Hematopoietic multipotent progenitor cell treated with erythropoietin and hydrocortisone succinate and interleukin-3 and kit ligand, for 17 days (in vitro differentiated cells): ENCODE measurements around the gene MAP3K3.
A peak's percentile ranks its signal among the peaks of the same experiment; 100 is the strongest.

Experiments
- DNase-seq: peaks from one replicate; pipeline ENCODE4 v3.0.0-alpha.2; 2015; ENCODE audit warnings: low spot score

The MAP3K3 gene

DNA sequence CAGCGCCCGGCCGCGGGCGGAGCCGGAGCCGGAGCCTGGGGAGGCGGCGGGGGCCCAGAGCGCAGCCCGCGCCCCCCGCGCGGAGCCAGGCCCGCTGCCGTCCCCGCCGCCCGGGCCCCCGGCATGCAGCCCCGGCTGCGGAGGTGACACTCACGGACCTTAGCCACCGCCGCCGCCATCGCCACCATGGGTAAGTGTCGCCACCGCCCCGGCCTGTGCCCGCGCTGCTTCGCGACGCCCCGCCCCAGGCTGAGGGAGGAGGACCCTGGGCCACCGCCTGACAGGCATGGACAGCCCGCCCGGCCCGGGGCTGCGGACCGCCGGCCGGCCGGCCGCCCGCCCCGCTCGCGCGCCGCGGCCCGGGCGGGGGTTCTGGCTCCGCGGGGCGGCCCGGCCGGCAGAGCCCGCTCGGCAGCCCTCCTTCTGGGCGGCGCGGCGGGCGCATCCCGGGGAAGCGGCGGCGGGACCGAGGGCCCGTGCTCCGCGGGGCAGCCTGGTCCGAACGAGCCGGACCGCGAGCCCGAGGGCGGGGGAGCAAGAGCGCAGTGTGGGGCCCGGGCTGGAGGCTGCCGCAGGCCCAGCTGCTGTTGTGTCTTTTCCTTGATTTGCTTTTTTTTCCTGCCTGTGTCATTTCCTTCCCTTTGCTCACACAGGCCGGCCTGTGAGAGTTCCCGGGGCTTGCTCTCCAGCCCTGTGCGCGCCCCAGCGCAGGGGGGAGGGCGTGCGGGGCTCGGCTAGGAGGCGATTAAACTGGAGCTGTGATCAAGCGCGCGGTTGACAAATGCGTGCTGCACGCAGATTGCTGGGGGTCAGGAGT lies 565 bp downstream of the MAP3K3 start:
- peak; percentile 54 for DNase-seq

DNA sequence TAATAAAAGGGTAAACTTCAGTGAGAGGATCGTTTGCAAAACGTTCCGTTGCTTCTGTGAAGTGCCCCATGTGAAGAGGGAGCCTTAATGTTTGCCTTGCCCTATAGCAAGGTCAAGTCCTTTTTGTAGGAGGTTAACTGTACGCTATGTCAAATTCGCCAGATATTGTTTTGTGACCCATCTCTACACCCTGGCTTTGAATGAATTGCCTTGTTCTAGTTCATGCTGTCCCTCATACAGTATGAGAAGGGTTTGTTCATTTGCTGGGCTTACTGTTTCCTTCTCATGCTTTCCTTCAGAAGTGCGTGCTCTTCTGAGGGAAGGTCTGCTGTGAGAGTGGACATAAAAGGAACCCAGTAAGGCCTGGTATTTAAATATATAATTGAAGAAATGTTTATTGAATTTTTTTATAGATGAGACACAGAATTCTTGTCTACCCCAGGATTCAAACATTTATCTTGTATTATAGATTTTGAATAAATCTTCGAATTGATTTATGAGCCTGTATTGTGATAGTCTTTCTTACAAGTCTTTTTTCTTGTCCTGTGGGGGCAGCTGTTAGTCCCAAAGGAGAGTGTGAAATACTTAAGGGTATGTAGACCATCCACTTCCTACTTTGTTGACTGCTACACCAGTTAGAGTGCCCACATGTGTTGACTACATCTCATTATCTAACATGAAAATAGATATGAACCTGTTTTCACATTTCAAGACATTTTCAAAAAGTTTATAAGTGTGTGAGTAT lies 1.7 kb downstream of the MAP3K3 start:
- no peak for DNase-seq

DNA sequence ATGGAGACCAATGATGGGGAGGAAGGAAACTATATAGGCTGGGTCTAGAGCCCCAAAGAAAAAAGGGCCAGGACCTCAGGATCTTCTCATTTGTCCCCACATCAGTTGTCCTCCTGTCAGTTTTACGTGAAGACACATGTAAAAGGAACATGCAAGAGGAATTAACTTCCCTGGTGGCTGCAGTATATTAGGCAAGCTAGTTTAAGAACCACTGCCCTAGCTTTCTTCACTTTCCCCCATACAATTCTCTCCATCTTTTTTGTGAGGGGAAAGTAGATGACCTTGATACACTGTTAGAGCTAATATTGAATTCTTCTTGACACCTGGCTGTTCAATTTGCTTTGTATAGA lies 2.3 kb downstream of the MAP3K3 start:
- no peak for DNase-seq

DNA sequence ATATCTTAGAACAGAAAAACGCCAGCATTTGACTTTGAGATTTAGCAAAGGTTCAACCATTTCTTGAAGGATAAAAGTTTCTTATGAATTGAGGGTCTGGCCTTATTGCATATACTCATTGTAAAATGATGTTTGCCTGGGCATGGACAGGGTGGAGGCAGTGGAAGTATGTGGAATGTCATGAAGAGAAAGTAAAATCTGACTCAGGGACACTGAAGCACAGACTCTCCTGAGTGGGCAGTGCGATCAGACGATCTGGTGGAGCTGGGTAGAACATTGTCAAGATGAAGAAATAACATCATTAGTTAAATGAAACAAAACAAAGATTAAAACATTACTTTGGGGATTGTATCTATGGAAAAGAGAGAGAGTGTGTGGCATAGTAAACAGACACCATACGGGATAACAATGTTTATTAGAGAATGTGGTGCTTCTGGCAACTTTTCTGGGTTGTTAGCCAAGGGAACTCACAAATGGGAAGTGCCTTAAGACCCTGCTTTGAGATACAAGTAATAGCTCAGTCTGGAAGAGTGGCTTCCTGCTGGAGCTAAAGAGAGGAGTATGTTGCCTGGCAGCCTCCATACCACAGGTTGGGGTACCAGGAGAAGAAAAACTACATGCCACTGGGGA lies 4.4 kb downstream of the MAP3K3 start:
- no peak for DNase-seq

DNA sequence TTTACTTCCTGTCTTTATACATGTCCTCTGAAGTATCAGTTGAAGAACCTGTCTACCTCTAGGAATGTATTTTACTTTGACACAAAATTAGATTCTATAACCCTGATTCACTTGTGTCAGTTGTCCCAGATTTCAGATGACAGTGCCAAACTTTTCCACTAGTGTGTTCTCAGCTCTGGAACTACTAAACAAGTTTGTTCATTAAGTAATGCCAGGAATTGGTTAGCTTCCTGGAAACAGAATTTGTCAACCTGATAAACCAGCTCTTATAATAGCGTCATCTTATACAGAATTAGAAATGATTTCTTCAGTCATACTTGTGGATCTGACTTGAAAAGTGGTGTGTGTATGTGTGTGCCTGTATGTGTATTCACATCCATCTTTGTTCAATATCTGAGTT lies 7.4 kb downstream of the MAP3K3 start:
- DNase-seq: no peak

DNA sequence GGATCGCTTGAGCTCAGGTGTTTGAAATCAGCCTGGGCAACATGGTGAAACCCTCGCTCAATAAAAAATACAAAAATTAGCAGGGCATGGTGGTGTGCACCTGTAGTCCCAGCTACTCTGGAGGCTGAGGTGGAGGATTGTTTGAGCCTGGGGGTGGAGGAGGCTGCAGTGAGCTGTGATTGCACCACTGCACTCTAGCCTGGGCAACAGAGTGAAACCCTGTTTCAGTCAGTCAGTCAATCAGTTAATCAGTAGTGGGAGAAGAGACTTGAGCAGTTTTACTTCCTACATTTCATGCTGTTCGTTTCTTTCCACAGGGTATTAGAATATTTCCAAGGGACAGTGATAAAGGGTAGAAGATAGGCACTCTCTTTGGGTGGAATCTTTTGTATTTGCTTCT lies 8.8 kb downstream of the MAP3K3 start:
- no peak for DNase-seq

DNA sequence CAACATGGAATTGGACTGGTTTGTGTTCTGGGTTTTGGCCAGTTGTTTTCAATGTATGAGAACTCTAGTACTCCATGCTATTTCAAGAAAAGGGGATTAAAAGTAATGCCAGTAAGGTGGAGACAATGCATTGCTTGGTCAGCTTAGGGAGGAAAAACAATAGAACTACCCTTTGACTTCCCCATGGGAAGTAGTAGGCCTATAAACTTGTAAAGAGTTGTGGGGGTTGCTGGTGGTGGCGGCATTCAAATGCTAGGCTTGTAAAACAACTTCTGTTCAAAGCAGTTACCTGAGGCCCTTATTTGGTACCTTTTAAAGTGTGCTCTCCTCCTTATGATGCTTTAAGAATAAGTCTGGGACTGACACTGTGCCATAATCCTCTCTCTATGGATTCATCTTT lies 9.4 kb downstream of the MAP3K3 start:
- DNase-seq: no peak

DNA sequence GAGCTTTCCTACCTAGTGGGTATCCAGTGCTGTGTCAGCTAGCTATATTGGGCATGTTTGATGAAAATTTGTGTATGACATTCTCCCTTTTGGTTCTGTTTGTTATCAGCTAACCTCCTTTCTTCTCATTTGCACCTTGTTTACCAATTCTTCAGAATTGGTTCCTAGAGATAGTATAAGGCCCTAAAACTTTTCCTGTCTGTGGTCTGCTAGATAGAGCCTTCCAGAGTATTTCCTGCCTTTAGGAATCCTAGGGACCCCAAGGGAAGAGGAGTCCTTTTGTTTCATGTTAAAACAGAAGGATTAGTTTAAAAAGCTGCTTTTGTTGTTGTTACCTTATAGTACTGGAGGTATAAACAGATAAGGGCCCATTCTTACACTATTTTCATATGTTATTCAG lies 11.5 kb downstream of the MAP3K3 start:
- DNase-seq: no peak

DNA sequence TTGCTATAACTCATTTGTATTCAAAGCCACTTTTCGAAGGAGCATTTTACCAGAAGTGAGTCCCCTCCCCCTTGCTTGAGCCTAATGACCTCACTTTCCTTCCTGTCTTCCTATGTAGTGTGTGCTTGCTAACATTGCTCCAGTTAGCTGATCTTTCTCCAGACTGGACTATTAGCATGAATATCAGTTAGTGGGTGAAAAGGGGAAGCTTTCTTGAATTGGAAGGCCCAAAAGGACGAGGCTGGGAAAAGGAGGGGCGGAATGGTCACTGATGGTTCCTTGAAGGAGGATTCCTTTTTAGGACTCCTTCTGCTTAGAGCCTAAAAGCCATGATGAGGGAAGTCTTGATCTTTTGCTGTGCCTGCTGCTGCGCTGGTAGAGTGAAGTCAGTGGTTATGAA lies 11.9 kb downstream of the MAP3K3 start:
- DNase-seq: no peak

DNA sequence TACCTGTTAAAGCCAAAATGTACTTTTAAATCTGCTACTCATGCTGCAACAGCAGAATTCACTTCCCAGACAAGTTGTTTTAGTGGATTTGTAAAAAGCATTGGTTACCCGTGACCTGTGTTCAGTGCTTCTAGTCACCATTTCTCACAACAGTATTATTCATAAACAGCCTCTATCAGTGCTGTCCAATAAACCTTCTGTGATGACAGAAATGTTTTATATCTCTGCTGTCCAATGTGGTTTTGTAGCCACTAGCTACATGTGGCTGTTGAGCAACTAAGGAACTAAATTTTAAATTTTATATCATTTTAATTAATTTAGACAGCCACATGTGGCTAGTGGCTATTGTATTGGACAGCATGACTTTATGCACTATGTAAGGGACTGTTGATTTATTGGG lies 12.6 kb downstream of the MAP3K3 start:
- DNase-seq: no peak

DNA sequence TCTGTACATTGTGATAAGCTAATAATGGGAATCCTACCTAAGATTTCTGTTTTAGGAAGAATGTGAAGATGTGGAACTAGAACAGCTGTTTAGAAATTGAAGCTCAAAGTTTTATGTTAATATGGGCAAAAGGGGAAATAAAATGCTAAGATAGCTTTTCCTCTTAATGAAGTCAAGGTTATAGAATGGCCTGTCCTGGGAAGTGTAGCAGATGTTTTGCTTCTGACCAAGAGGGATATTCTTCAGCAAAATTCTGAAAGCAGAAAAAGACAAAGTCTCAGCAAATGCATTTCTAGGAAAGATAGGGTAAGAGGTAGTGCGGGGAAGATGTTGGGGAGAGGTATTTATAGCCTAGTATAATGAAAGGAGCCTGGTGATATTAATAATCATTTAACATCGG lies 13.1 kb downstream of the MAP3K3 start:
- DNase-seq: no peak

DNA sequence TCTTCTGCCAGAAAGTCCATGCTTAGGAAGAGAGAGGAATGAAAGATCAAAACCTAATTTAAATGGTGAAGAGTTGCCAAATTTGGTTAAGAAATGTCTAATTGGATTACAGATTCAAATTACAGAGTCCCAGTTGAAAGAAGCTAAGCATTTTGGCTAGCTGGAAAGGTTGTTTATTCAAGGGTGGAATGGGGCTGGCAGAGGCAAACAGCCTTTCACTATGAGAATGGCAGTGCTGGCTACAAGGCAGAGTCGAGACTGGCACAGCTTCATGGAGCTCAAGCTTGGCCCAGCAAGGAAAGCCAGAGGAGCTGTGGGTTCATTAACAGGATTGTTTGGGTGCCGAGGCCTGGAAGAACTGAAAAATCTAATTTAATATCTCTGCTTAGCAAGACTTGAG lies 13.6 kb downstream of the MAP3K3 start:
- DNase-seq: no peak

DNA sequence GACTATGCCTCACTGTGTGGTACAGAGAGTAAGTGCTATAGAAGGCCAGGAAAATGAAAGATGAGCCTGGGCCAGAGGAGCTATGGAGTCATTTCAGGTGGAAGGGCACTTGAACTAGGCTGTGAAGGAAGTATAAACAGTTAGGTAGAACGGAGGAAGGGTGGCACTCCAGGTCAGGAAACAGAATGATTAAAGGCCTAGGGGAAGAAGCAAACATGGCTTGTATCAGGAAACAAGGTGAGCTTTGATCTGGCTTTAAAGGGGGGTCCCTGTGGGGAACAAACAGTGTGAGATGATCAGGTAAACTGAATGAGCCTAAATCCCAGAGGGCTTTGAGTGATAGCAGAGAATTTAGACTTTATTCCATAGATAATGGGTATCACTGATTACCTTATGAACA lies 16.9 kb downstream of the MAP3K3 start:
- DNase-seq: no peak

DNA sequence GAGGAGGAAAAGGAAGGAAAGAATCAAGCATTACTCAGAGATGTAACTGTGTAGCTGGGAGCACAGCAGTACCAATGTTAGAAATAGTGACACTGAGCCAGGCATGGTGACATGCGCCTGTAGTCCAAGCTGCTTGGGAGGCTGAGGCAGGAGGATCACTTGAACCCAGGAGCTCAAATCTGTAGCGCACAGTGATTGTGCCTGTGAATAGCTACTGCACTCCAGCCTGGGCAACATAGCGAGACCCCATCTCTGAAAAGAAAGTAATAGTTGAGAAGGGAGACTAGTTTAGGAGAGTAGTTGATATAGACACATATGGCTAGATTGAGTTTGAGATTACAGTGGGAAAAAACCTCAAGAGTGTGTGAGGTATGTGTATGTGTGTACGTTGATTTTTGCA lies 17.8 kb downstream of the MAP3K3 start:
- no peak for DNase-seq

DNA sequence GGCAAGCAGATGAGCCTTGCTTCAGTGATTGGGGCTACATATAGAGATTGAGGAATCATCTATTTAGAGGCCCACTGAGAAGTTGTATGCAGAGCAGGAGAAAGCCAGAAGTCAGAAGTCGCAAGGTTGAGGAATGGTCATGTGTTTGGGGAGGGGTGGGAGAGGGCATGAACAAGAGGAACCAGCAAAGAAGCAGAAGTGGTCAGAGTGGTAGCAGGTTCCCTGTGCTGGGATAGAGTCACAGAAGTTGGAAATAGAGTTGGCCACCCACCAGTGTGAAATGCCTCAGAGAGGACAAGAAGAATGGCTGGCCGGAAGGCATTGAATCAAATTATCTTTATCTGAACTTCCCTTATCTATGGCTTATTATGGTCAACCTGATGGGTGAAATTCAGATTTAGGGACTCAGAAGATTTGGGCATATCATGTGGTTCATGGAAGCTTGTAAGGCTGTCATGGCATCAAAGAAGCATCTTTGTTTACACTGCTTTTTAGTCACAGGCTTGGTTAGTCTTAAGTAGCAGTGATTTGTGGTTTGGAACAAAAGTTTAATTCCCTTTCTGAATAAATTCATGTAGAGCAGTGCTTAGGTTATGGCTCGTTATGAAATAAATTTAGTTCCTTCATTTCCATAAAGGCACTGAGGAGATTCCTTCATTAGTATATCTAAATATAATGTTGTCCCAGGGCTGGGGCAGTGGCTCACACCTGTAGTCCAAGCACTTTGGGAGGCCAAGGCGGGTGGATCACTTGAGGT lies 19.7 kb downstream of the MAP3K3 start:
- no peak for DNase-seq

DNA sequence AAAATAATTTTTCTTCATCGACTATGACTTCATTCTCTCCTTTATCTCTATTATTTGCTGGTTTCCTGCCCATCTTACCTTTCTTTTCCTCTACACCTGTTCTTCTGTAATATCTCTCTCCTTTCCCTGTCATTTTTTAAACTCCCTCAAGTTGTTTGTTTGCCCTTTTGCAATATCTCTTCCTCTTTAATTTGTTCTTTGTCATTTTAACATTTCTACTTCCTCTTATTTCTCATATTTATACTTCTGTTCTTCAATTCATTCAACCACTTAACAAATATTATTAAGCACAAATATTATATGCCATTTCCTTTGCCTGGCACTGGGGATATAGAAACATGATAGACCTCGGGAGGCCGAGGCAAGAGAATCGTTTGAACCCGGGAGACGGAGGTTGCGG lies 22.6 kb downstream of the MAP3K3 start:
- no peak for DNase-seq

DNA sequence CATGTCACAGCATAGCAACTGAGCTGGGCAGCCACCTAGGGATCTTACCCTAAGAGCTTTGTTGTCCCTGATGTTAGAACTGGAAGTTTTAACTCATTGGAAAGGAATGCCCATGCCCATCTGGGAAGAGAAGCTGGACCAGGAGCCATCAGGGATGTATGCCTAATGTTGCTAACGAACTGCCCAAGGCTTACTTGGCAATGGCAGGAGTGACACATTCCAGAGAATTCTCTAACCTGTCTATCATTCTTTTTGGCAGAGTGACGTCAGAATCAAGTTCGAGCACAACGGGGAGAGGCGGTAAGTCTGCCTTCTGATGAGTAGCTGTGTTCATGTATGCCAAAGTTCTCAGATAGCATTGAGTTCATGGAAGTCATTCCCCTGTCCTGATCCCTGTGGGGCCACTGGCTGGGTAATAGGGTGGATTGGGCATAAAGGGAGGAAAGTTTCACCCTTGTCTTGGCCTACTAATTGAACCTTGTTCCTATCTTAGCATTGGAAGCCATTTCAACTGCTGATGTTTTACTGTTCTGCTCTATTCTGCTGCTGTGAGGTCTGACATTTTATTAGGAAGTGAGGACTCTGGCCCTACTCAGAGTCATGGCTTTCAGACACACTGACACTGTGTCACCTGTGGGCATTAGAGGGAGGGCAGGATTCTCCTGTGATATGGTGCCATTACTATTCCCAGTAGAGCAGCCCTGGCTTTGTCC lies 23.7 kb downstream of the MAP3K3 start:
- DNase-seq: no peak

DNA sequence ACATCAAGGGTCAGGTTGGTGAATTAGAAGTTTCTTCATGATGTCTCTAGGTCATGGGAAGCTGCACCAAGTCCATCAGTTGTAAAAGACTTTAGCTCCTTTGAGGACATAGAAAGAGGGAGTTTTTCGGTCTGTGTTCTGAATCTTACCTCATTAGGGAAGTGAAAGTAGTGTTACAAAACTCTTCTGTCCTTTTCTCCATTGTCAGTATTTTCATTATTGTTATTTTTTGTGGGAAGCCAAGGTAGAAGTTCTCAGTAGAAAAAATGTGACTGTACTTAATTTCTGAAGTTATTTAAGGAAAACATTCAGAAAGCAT lies 24.2 kb downstream of the MAP3K3 start:
- no peak for DNase-seq

DNA sequence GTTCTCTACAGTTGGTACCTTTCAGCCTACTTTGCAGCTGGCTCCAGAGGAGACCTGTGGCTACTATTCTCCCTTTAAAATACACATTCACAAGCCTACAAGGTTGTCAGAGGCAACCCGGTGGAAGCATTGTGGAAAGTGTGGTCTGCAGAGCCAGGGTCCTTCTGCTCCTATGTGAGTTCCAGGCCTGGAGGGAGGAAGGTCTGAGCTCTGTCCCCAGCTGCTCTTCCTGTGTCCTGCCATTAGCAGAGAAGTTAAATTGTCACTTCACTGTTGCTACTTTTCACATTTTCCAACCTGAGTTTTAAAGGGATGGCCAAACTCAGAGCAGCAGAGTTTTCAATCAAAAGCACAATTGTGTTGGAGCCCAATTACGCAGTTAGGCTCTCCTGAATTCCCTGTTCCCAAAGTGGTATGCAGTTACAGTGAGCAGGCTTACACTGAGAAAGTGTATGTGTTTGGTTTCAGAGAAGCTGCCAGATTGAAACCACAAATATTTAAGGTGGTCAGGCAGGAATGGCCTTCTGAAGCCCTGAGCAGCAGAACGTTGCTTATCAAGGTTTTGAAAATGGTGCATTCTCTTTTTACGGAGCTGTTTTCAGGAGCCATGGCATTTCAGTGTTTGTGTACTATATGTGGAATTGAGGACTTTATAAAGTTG lies 25.0 kb downstream of the MAP3K3 start:
- DNase-seq: no peak

DNA sequence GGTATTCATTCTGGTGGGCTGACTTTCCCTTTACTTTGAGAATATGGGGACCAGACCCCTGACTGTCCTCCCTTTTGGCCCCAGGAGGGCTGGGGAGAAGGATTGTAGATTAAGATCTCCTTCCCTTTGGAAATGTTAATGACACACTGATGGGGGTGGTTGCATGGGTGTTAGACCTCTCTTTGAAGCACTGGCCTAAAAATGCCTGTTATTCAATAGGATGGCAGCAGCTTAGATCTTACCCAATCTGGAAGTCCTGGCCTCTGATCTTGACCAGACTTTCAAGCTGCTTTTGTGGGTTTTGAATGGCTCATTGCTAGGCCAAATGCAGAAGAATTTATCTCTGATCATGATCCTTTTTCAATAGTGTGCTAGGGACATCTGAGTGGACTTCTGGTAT lies 25.7 kb downstream of the MAP3K3 start:
- no peak for DNase-seq

DNA sequence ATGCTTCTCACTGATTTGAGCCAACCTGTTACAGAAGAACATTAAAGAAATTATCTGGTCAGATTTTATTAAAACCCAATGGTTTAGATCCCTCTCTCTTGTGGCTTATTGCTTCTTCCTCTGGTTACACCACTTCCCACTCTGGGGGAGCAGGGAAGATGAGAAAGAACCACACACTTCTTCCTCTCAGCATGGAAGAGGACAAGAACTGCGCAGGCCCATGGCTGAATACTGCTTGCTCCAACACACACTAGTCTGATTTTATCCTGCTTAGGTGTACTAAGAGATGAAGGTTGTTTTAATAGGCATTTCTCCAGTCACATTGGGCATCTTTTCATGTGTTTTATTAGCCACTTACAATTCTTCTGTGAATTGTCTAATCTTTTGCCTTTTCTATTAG lies 27.6 kb downstream of the MAP3K3 start:
- no peak for DNase-seq

DNA sequence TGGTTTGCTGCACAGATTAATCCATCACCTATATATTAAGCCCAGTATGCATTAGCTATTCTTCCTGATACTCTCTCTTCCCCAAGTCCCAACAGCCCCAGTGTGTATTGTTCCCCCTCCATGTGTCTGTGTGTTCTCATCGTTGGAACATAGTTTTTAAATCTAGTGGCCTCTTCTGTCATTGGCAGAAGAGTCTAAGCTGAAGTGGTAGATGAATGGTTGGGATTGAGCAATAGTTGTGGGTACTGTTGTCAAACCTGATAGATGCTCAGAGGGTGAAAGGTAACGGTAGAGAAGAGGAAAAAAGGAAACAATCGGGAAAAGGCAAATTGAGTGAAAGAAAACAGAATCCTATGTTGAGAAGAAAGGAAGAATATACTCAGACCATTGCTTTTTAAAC lies 29.9 kb downstream of the MAP3K3 start:
- DNase-seq: no peak
